Stimulated activated memory B cell treated with anti-CD40 and anti-IgM and Interleukin-4, amounts not matched to agents 10 μg/mL and 1 μg/mL and 100 μg/mL, for 72 hours (primary cell): ENCODE results near the gene SFXN2.
"Not testable (repeated sequence)": the region's sequence is repeated elsewhere in the genome, so short reads cannot be mapped to it uniquely, and the experiment has no call there.

Experiments
- ATAC-seq: fragments of 150-1000 bp; cut with Tn5 transposase; 2 replicates; pipeline ENCODE4 v1.10.0; 2021
- H3K27ac Mint-ChIP-seq: one replicate; pipeline ENCODE4 v1.8.0; 2022; ENCODE audit warnings: mild to moderate bottlenecking, mixed read lengths
- H3K27me3 Mint-ChIP-seq: one replicate; pipeline ENCODE4 v1.8.0; 2022; ENCODE audit warnings: mixed read lengths
- H3K36me3 Mint-ChIP-seq: one replicate; pipeline ENCODE4 v1.8.0; 2022; ENCODE audit warnings: mixed read lengths
- H3K4me1 Mint-ChIP-seq: one replicate; pipeline ENCODE4 v1.8.0; 2022; ENCODE audit warnings: mixed read lengths
- H3K4me3 Mint-ChIP-seq: one replicate; pipeline ENCODE4 v1.8.0; 2022; ENCODE audit warnings: mild to moderate bottlenecking, moderate library complexity, mixed read lengths
- H3K9me3 Mint-ChIP-seq: one replicate; pipeline ENCODE4 v1.8.0; 2022; ENCODE audit warnings: mixed read lengths

SFXN2 gene

DNA sequence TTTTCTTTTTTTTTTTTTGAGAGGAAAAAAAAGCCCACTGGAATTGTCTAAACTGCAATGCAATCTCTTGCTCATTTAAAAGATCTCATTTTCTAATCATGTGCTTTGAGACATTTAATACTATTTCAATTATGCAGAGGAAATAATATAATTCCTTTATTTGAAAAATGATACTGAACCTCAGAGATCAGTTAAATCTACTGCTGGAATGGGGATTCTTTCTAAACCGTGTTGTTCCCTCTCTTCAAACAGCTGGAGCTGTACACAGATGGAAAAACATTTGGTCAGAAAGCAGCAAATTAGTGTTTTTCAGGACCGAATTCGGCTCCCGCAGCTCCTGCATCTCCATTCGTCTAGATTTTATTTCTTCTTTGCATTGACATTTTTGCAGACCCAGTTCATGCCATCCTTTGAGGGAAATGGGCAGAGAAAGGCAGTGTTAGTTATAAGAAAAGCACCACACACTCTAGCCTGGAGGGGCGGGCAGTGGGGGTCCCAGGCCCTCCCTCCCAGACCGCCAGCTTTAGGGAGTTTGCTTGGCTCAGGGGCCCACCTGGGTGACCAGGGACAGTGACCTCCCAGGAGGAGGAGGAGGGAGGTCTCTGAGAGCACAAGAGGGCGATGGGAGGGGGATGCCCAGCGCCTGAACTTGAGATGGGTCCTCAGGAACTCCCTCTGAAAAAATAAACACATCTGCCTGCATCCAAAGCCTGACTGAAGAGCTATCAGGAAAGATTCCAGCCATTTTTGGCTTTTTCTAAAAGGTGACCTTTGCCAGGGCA, 37.7 kb upstream of the SFXN2 start:
- H3K27ac Mint-ChIP-seq = peak overlapping the region; percentile 85
- H3K27me3 Mint-ChIP-seq = no peaks in the 10 kb centered on the region
- H3K36me3 Mint-ChIP-seq = no peaks in the 10 kb centered on the region
- no peak for ATAC-seq
- H3K9me3 Mint-ChIP-seq = no peaks in the 10 kb centered on the region
- no peak overlapping the region for H3K4me3 Mint-ChIP-seq
- peaks cover 36% of the 10 kb centered on the region for H3K4me1 Mint-ChIP-seq

DNA sequence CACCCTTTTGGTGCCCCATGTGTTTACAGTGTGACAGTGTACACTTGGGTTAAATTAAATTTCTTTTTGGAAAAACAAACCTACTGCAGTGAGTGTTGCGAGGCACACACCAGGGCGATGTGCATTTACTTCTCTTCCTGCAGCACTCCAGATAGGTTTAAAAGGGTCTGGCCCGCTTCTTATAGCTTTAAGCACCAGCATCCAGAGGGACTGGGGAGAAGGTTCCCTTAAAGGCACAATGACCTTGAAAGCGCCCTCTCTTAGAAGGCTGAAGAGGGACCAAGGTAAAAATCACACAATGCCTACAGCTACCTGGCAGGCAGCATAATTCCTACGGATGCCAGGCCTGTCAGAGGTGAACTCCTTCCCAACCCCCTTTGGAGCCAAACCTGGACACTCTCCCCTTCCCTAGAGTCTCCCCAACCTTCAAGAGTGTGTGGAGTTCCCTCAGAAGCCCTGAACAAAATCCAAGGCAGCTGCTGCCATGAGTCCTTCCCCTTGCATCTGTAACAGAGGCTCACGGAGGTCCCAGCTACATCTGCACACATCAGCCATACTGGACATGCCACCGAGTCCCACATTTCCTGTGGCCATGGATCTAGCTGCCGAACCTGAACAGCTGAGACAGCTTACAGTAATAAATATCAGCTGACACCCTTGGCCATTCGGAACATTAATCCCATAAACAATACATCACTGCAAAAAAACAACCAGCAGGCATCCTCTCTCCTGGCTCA, 36.9 kb upstream of the SFXN2 start:
- Mint-ChIP-seq H3K36me3 (peaks cover 7% of the 10 kb centered on the region), H3K4me3 (no peak overlapping the region), H3K9me3 (no peaks in the 10 kb centered on the region), H3K27ac (peak overlapping the region; percentile 48), H3K27me3 (no peaks in the 10 kb centered on the region), H3K4me1 (peaks cover 36% of the 10 kb centered on the region)
- ATAC-seq = no peak

DNA sequence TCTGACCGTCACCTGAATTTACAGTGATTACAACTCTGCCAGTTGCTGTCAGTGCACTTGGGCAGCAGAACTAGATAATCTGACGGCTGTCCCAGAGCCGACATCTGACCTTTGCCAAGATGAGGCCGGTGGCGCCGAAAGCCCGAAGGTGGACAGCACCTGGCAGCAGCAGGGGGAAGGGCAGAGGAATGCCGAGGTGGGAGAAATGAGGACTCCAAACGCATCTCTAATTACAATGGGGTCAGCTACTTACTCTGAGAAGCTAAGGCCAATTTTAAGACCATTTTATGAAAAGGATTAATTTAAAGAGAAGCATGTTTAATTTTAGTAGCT, 36.4 kb upstream of the SFXN2 start:
- Mint-ChIP-seq H3K27ac (peak overlapping the region; percentile 48), H3K36me3 (peaks cover 7% of the 10 kb centered on the region), H3K9me3 (no peaks in the 10 kb centered on the region), H3K27me3 (no peaks in the 10 kb centered on the region), H3K4me3 (no peak overlapping the region), H3K4me1 (peaks cover 36% of the 10 kb centered on the region)
- no peak for ATAC-seq

DNA sequence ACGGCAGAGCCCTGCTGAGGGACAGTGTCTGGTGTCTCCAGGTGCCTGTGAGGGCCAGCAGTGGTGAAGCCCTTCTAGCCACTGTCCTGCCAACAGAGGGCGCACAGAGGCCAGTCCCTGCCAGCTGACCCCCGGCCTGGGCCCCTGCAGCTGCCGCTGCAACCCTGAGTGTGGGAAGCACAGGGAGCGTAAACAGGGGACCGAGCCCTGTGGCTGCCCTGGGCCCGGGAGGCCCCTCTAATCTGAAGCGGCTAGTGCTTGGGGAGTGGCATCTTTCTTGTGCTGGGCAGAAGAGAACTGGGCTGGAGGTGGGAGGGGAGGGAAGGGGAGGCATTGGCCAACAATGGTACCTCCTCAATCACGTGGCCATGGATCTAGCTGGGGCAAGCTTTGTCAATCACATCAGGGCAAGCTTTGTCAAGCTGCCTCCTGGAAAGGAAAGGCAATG, 35.6 kb upstream of the SFXN2 start:
- no peaks in the 10 kb centered on the region for H3K9me3 Mint-ChIP-seq
- H3K4me3 Mint-ChIP-seq = no peak overlapping the region
- peak overlapping the region; percentile 14 for H3K27ac Mint-ChIP-seq
- H3K4me1 Mint-ChIP-seq = peaks cover 31% of the 10 kb centered on the region
- peak; percentile 46 for ATAC-seq
- H3K27me3 Mint-ChIP-seq = no peaks in the 10 kb centered on the region
- H3K36me3 Mint-ChIP-seq = peaks cover 7% of the 10 kb centered on the region

DNA sequence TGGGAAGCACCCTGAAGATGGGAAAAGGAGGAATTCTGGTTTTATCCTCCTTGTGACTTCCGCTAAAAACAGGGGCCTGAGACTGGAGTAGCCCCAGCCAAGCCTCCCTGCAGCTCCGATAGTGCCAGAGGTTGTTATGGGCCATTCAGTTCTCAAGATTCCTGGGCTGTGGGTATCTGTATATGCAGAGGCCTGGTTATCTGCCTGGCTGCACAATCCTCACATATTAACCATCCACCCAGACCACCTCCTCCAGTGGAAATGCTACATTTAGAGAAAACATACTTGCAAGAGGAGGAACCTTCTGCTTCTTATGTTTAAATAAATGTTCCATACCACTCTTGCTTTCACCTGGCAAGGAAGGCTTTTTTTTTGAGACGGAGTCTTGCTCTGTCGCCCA, 34.8 kb upstream of the SFXN2 start:
- H3K9me3 Mint-ChIP-seq = no peaks in the 10 kb centered on the region
- peaks cover 27% of the 10 kb centered on the region for H3K4me1 Mint-ChIP-seq
- H3K27ac Mint-ChIP-seq = peak overlapping the region; percentile 14
- H3K4me3 Mint-ChIP-seq = no peak overlapping the region
- H3K27me3 Mint-ChIP-seq = no peaks in the 10 kb centered on the region
- ATAC-seq = no peak
- H3K36me3 Mint-ChIP-seq = peaks cover 7% of the 10 kb centered on the region

DNA sequence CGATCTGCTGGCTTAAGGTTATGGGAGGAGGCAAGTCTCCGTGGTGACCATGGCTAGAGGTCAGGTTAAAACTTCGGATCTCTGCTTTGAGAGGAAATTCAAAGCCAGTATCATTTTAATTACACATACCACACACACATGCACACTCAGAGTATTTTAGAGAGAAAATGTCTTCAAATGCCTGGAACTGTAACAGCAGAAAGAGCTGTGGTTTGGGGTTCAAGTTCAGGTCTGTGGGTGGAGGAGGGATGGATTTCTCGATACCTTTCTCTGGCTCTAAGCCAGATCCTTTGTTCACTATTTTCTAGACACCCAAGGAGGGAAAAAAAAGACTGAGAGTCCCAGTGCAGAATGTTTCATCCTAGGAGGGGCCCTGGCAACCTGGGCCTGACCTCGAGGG, 32.7 kb upstream of the SFXN2 start:
- no peak overlapping the region for H3K4me3 Mint-ChIP-seq
- H3K9me3 Mint-ChIP-seq = no peaks in the 10 kb centered on the region
- ATAC-seq = no peak
- peaks cover 14% of the 10 kb centered on the region for H3K36me3 Mint-ChIP-seq
- peaks cover 12% of the 10 kb centered on the region for H3K4me1 Mint-ChIP-seq
- no peaks in the 10 kb centered on the region for H3K27me3 Mint-ChIP-seq
- no peak overlapping the region for H3K27ac Mint-ChIP-seq

DNA sequence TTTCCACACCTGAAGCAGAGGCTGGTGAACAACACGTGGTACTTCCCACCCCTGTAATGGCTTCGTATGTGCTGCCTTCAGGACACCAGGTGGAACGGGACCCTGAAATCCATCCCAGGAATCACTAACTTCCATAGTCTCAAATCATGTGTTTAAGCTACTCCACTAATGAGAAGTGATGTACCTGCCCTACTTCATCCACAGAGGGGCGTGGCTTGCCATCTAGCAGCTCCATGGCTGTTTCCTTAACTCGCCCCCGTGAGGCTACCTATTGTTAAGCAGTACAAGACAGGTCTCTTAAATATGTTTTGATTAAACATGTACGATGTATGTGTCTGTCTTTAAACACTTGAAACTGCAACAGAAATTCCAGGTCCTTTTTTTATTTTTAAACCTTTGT, 32.0 kb upstream of the SFXN2 start:
- no peak overlapping the region for H3K4me3 Mint-ChIP-seq
- no peak for ATAC-seq
- no peaks in the 10 kb centered on the region for H3K27me3 Mint-ChIP-seq
- H3K27ac Mint-ChIP-seq = no peak overlapping the region
- H3K36me3 Mint-ChIP-seq = peaks cover 14% of the 10 kb centered on the region
- peaks cover 12% of the 10 kb centered on the region for H3K4me1 Mint-ChIP-seq
- no peaks in the 10 kb centered on the region for H3K9me3 Mint-ChIP-seq

DNA sequence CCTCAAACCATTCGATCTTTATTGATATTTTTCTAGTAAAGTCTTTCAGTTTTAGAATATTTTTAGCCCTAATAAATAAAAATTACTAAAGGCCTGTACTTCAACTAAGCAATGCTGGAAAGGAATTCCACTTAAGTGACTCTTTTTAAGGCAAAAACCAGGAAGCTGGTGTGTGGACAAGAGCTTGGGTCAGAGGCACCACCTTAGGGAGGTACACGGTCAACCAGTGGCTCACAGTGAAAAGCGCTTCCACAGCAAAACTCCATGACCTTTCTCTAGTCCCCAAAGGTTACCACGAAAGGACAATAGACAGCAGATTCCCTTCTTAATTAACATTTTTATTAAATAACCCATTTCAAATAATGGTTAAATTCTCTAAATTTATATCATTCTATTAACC, 31.5 kb upstream of the SFXN2 start:
- H3K36me3 Mint-ChIP-seq = peaks cover 14% of the 10 kb centered on the region
- no peak overlapping the region for H3K4me3 Mint-ChIP-seq
- H3K27ac Mint-ChIP-seq = no peak overlapping the region
- no peaks in the 10 kb centered on the region for H3K27me3 Mint-ChIP-seq
- ATAC-seq = no peak
- no peaks in the 10 kb centered on the region for H3K9me3 Mint-ChIP-seq
- peaks cover 7% of the 10 kb centered on the region for H3K4me1 Mint-ChIP-seq

DNA sequence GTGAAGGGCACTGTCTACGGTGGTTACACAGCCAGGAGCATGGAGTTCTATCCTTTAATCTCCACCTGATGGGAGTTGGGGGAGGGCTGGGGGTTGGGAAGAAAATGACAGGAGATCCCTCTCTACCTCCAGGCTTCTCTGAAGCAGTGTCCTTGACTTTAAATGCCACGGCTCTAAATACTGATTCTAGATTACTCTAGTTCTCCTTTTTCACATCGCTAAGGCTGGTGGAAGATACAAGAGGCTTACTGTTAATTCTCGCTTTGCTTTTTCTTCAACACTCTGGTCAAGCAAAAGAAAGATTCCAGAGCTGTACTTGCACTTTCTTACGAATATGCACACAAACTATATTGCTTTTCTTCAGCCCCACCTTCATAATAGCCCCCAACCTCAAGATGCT, 30.7 kb upstream of the SFXN2 start:
- Mint-ChIP-seq H3K4me1 (peaks cover 2% of the 10 kb centered on the region), H3K27me3 (no peaks in the 10 kb centered on the region), H3K27ac (peak overlapping the region; percentile 26), H3K36me3 (peaks cover 14% of the 10 kb centered on the region), H3K9me3 (no peaks in the 10 kb centered on the region), H3K4me3 (no peak overlapping the region)
- no peak for ATAC-seq

DNA sequence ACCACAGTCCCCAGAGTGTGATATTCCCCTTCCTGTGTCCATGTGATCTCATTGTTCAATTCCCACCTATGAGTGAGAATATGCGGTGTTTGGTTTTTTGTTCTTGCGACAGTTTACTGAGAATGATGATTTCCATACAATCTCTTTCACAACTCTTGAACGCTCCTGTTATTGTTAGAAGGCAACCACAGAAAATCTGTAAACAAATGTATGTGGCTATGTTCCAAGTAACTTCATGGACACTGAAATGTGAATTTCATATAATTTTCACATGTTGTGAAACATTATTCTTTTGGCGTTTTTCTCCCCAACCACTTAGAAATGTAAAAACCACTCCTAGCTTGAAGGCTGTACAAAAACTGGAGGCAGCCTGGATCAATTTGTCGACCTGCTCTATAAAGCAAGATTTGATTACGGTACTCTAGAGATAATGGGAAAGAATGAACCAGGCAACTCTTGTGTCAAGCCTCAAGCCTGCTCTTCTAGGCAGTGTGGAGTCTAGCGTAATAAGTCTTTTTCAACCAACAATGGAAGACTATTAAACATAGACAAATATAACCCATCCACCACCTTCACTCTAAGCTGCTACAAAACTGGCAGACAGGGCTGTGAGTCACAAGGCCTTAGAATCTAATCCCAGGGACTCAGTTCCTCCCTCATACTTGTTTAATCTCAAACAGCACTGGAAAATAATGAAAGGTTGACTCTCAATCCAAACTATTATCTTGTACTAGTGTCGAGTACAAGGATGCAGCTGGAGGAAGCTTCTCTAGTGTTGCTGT, 23.0 kb upstream of the SFXN2 start:
- no peaks in the 10 kb centered on the region for H3K4me1 Mint-ChIP-seq
- no peaks in the 10 kb centered on the region for H3K27me3 Mint-ChIP-seq
- no peak overlapping the region for H3K4me3 Mint-ChIP-seq
- peaks cover 21% of the 10 kb centered on the region for H3K36me3 Mint-ChIP-seq
- H3K27ac Mint-ChIP-seq = no peak overlapping the region
- no peaks in the 10 kb centered on the region for H3K9me3 Mint-ChIP-seq
- no peak for ATAC-seq

DNA sequence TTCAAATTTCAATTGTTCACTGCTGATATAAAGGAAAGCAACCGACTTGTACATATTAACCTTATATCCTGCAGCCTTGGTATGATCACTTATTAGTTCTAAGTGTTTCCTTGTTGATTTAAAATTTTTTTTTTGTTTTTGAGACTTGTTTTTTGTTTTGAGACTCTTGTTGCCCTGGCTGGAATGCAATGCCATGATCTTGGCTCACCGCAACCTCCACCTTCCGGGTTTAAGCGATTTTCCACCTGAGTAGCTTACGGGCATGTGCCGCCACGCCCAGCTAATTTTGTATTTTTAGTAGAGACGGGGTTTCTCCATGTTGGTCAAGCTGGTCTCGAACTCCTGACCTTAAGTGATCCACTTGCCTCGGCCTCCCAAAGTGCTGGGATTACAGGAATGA, 19.0 kb upstream of the SFXN2 start:
- H3K4me1 Mint-ChIP-seq, H3K27me3 Mint-ChIP-seq, H3K9me3 Mint-ChIP-seq, ATAC-seq, H3K4me3 Mint-ChIP-seq, H3K27ac Mint-ChIP-seq: not testable (repeated sequence)
- H3K36me3 Mint-ChIP-seq = peaks cover 42% of the 10 kb centered on the region

DNA sequence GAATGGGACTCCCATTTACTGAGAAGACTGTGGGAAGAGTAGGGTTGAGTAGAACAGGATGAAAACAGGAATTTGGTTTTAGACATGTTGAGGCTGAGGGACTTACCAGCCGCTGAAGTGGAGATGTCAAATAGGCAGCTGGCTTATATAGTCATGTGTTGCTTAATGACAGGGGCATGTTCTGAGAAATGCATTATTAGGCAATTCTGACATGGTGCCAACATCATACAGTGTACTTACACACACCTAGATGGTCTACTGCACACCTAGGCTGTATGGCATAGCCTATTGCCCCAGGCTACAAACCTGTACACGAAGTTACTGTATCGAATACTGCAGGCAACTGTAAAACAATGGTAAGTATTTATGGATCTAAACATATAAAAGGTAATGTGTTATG, 17.7 kb upstream of the SFXN2 start:
- peaks cover 10% of the 10 kb centered on the region for H3K4me1 Mint-ChIP-seq
- H3K27ac Mint-ChIP-seq = no peak overlapping the region
- H3K36me3 Mint-ChIP-seq = peaks cover 42% of the 10 kb centered on the region
- no peaks in the 10 kb centered on the region for H3K27me3 Mint-ChIP-seq
- no peak overlapping the region for H3K4me3 Mint-ChIP-seq
- no peak for ATAC-seq
- H3K9me3 Mint-ChIP-seq = no peaks in the 10 kb centered on the region

DNA sequence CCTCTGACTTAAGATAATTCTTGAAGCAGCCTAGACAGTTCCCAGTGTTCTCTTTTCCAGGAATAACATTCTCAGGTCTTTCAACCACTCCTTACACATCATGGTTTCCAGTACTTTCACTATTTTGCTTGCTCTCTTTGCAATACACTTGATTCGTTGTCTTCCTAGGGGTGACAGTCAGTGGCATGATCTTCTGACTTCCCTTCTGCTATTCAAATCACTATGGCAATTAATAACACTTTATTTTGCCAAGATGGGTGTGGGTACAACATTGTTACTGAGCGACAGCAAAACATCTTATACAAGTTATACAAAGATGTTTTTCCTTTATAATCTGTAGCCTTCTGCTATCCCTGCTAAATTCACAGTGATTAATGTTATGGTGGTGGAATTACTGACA, 15.5 kb upstream of the SFXN2 start:
- Mint-ChIP-seq H3K4me1 (peaks cover 10% of the 10 kb centered on the region), H3K27ac (no peak overlapping the region), H3K4me3 (no peak overlapping the region), H3K27me3 (no peaks in the 10 kb centered on the region), H3K36me3 (peaks cover 42% of the 10 kb centered on the region), H3K9me3 (no peaks in the 10 kb centered on the region)
- no peak for ATAC-seq

DNA sequence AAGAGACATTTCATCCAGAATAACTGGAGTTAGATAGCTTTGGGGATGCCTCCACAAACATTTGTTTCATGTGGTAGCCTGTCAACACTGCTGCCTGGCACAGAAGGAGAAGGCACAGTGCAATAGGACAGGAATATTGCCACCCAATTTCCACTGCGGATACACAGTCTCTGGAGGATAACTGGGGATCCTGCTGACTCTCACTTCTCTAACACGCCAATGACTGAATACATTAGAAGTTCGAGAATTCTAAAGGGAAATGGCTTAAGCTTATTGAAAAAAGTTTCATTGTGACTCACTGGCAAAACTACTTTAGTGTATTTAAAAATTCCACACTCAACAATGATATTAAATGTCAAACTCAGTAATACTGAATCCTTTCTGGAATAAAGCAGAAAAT, 13.2 kb upstream of the SFXN2 start:
- no peaks in the 10 kb centered on the region for H3K27me3 Mint-ChIP-seq

DNA sequence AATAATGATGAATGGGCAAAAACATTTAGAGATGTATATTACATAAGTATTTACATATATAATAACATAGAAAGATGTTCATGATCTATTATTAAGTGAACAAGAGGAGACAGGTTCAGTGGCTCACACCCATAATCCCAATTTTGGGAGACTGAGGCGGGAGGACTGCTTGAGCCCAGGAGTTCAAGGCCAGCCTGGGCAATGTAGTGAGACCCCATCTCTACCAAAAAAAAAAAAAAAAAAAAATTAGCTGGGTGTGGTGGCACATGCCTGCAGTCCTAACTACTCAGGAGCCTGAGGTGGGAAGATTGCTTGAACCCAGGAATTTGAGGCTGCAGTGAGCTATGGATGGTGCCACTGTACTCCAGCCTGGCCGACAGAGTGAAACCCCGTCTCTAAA, 12.6 kb upstream of the SFXN2 start:
- Mint-ChIP-seq H3K4me3 (no peak overlapping the region), H3K9me3 (no peaks in the 10 kb centered on the region), H3K27ac (no peak overlapping the region), H3K27me3 (no peaks in the 10 kb centered on the region), H3K4me1 (peaks cover 16% of the 10 kb centered on the region), H3K36me3 (peaks cover 27% of the 10 kb centered on the region)
- no peak for ATAC-seq

More for the DNA sequence above, 13.2 kb upstream of the SFXN2 start:
- peak; percentile 72 for ATAC-seq
- H3K36me3 Mint-ChIP-seq = peaks cover 33% of the 10 kb centered on the region
- no peaks in the 10 kb centered on the region for H3K9me3 Mint-ChIP-seq
- H3K4me3 Mint-ChIP-seq = no peak overlapping the region
- H3K27ac Mint-ChIP-seq = no peak overlapping the region
- H3K4me1 Mint-ChIP-seq = peaks cover 16% of the 10 kb centered on the region
